ENCODE results near the gene LGR5. TPM values are rescaled to one million over a fixed set of nuclear protein-coding genes. Genes with fewer than 3 reads are reported as not detected.

LGR5 gene
- total RNA-seq, 2 experiments from 2014 or later, result not detected

GRCh38 chr12:71625476-71625875, 185.9 kb downstream of the LGR5 start:
- ChIA-PET POLR2A (interaction anchor here (1.2 kb wide), 1 partner anchor 11 kb away, joined by 3 read pairs; no protein-coding TSS in a partner anchor), CTCF (interaction anchor here (0.7 to 4.0 kb wide), 4 partner anchors 12 to 221 kb away, joined by 3 to 46 read pairs (median 6); no protein-coding TSS in a partner anchor)
- Mint-ChIP-seq H3K9me3 (ENCODE audit: insufficient read depth) (no peaks in the 10 kb centered on the region), H3K36me3 (ENCODE audit: low read depth) (peaks cover 74% of the 10 kb centered on the region), H3K27ac (no peak overlapping the region), H3K4me1 (ENCODE audit: low read depth) (peaks cover 13% of the 10 kb centered on the region), H3K4me3 (no peak overlapping the region), H3K27me3 (ENCODE audit: low read depth) (no peaks in the 10 kb centered on the region)
- no peak for DNase-seq
- no peak for ATAC-seq

DNA sequence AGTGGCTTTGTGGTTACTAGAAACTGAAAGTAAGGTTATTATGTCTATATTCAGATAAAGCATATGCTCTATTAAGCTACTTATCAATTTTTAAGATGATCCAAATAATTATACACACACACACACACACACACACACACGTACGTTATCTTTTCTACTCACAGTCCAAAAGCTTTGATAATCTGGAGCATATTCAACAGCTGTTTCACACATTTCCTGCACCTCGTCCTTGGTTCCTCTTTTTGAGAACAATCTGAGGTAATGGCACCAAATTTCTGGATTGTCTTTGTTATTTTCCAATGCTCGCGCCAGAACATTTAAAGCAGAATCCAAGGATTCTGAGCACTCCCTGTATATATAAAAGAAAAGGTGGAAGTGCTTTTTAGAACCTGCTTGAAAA, 186.5 kb downstream of the LGR5 start:
- CTCF ChIA-PET, result interaction anchor here (0.7 to 4.0 kb wide), 4 partner anchors 11 to 221 kb away, joined by 3 to 46 read pairs (median 6); no protein-coding TSS in a partner anchor
- POLR2A ChIA-PET, result interaction anchor here (1.2 to 1.9 kb wide), 2 partner anchors 10 to 38 kb away, joined by 3 to 6 read pairs; partner anchors contain the start of genes THAP2 and ZFC3H1
- Mint-ChIP-seq H3K36me3 (ENCODE audit: low read depth) (peaks cover 72% of the 10 kb centered on the region), H3K4me1 (ENCODE audit: low read depth) (peaks cover 13% of the 10 kb centered on the region), H3K4me3 (peak overlapping the region; percentile 7), H3K27ac (peak overlapping the region; percentile 56), H3K9me3 (ENCODE audit: insufficient read depth) (no peaks in the 10 kb centered on the region), H3K27me3 (ENCODE audit: low read depth) (no peaks in the 10 kb centered on the region)
- no peak for ATAC-seq
- DNase-seq, result no peak

DNA sequence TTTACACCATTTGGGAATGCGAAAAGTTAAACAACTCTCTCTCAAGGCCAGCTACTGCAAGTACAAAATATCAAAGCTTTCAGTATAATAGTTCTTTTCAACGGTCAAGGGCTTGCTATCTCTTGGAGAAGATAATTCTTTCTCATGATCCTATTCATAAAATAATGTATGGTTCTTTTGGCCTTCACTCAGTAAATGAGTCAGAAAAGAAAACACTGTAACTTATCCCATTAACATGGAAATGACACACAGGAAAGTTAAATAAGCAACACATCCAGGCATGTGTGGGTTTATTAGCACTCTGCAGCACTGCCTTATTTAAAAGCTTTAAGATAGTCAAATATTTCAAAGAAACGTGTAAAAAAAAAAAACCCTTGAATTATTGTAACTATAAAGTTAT, 187.2 kb downstream of the LGR5 start:
- H3K36me3 Mint-ChIP-seq (ENCODE audit: low read depth), result peaks cover 67% of the 10 kb centered on the region
- no peaks in the 10 kb centered on the region for H3K9me3 Mint-ChIP-seq (ENCODE audit: insufficient read depth)
- DNase-seq (no peak), ATAC-seq (no peak)
- H3K4me1 Mint-ChIP-seq (ENCODE audit: low read depth), result peaks cover 13% of the 10 kb centered on the region
- no peaks in the 10 kb centered on the region for H3K27me3 Mint-ChIP-seq (ENCODE audit: low read depth)
- no peak overlapping the region for H3K4me3 Mint-ChIP-seq
- POLR2A ChIA-PET, result interaction anchor here (1.9 kb wide), 1 partner anchor 37 kb away, joined by 6 read pairs; the partner anchor contains the start of genes THAP2 and ZFC3H1
- no peak overlapping the region for H3K27ac Mint-ChIP-seq
- CTCF ChIA-PET, result interaction anchor here (1.1 to 4.0 kb wide), 5 partner anchors 11 to 220 kb away, joined by 3 to 46 read pairs (median 8); no protein-coding TSS in a partner anchor

GRCh38 chr12:71627438-71628002, 187.9 kb downstream of the LGR5 start:
- Mint-ChIP-seq H3K27ac (no peak overlapping the region), H3K4me1 (ENCODE audit: low read depth) (peaks cover 13% of the 10 kb centered on the region), H3K4me3 (no peak overlapping the region), H3K9me3 (ENCODE audit: insufficient read depth) (no peaks in the 10 kb centered on the region), H3K27me3 (ENCODE audit: low read depth) (no peaks in the 10 kb centered on the region), H3K36me3 (ENCODE audit: low read depth) (peaks cover 69% of the 10 kb centered on the region)
- DNase-seq (no peak), ATAC-seq (no peak)
- POLR2A ChIA-PET, result interaction anchor here (1.9 kb wide), 1 partner anchor 36 kb away, joined by 6 read pairs; the partner anchor contains the start of genes THAP2 and ZFC3H1
- CTCF ChIA-PET, result interaction anchor here (0.5 to 4.0 kb wide), 5 partner anchors 10 to 212 kb away, joined by 3 to 46 read pairs (median 6); no protein-coding TSS in a partner anchor

Other genes with a start within 250 kb of the LGR5 start
- 10 to 100 TPM; 45.9 to 49.9 TPM for gene ZFC3H1, start 224.1 kb downstream of the LGR5 start, total RNA-seq
- 1 to 10 TPM; 3.5 to 5.2 TPM for gene THAP2, start 224.5 kb downstream of the LGR5 start, total RNA-seq
- gene TMEM19, start 246.3 kb downstream of the LGR5 start, total RNA-seq, result 10 to 100 TPM; 22.1 to 23.9 TPM

All from activated CD8-positive, alpha-beta T cell treated with anti-CD3 and anti-CD28 coated beads, Interleukin-2, amount 10 ng/mL, durations not matched to agents 7 days and 5 days (primary cell).